Hepatocyte (in vitro differentiated cells): ENCODE data around the gene SMTNL1. TPM values are rescaled to one million over a fixed set of nuclear protein-coding genes. Genes with fewer than 3 reads are reported as not detected.

Experiments used
- DNase-seq: peaks from one replicate; pipeline ENCODE4 v3.0.0-alpha.2; 2016; ENCODE audit warnings: low spot score
- H2AFZ ChIP-seq: fragments of 200-600 bp; sonication (generic); 2 replicates; pipeline ENCODE4 v1.6.0; 2016; ENCODE audit warnings: antibody characterized with exemption, mild to moderate bottlenecking
- H3K27ac ChIP-seq: fragments of 200-600 bp; sonication (generic); 2 replicates; pipeline ENCODE4 v1.5.1; 2016; ENCODE audit warnings: mild to moderate bottlenecking
- H3K27me3 ChIP-seq: fragments of 200-600 bp; sonication (generic); 2 replicates; pipeline ENCODE4 v1.6.1; 2016
- H3K36me3 ChIP-seq: fragments of 200-600 bp; sonication (generic); replicated peaks from 2 replicates; pipeline ENCODE4 v1.5.1; 2016; ENCODE audit warnings: low read depth; ENCODE audit not compliant: insufficient read depth
- H3K4me1 ChIP-seq: fragments of 200-600 bp; sonication (generic); 2 replicates; pipeline ENCODE4 v1.5.1; 2016; ENCODE audit warnings: mild to moderate bottlenecking, moderate library complexity; ENCODE audit not compliant: insufficient read depth
- H3K4me2 ChIP-seq: fragments of 200-600 bp; sonication (generic); 2 replicates; pipeline ENCODE4 v1.6.0; 2016
- H3K4me3 ChIP-seq: fragments of 200-600 bp; sonication (generic); 2 replicates; pipeline ENCODE4 v1.5.1; 2016; ENCODE audit warnings: mild to moderate bottlenecking
- H3K79me2 ChIP-seq: fragments of 200-600 bp; sonication (generic); 2 replicates; pipeline ENCODE4 v1.6.0; 2017; ENCODE audit warnings: mild to moderate bottlenecking
- H3K9me2 ChIP-seq: fragments of 200-600 bp; sonication (generic); replicated peaks from 2 replicates; pipeline ENCODE4 v1.6.0; 2017; ENCODE audit warnings: mild to moderate bottlenecking; ENCODE audit not compliant: insufficient read depth
- H3K9me3 ChIP-seq: fragments of 200-600 bp; sonication (generic); 2 replicates; pipeline ENCODE4 v1.5.1; 2016; ENCODE audit warnings: low read depth, mild to moderate bottlenecking
- H4K20me1 ChIP-seq: fragments of 200-600 bp; sonication (generic); 2 replicates; pipeline ENCODE4 v1.6.0; 2016; ENCODE audit warnings: mild to moderate bottlenecking; ENCODE audit not compliant: insufficient read depth, poor library complexity, severe bottlenecking
- CTCF ChIP-seq: fragments of 200-600 bp; sonication (generic); IDR thresholded peaks from 2 replicates; pipeline ENCODE4 v1.5.1; 2016; ENCODE audit warnings: antibody characterized with exemption, mild to moderate bottlenecking; ENCODE audit not compliant: poor library complexity
- EZH2 ChIP-seq: fragments of 200-600 bp; sonication (generic); IDR thresholded peaks from 2 replicates; pipeline ENCODE4 v1.6.1; 2016; ENCODE audit warnings: antibody characterized with exemption, mild to moderate bottlenecking, borderline replicate concordance
- EZH2phosphoT487 ChIP-seq: fragments of 200-600 bp; sonication (generic); IDR thresholded peaks from one replicate; pipeline ENCODE4 v1.6.1; 2018; ENCODE audit warnings: antibody characterized with exemption, mild to moderate bottlenecking, low read depth, moderate library complexity; ENCODE audit not compliant: unreplicated experiment, severe bottlenecking
- WGBS: methylation state at CpG from one replicate; pipeline ENCODE4 v1.1.6; 2016; ENCODE audit warnings: low lambda C conversion rate; ENCODE audit errors: missing lambda C conversion rate; 5-methylcytosine and 5-hydroxymethylcytosine counted together
- polyA plus RNA-seq: library from polyadenylated mRNA; unstranded; fragments of >200 nt; fragmentation: Nextera tagmentation; extraction: Ambion mirVana; gene quantifications from 2 replicates; pipeline ENCODE4 v1.2.1, GENCODE V29; 2016
- total RNA-seq: library from RNA; depleted of rRNA; stranded (reverse); fragments of >200 nt; gene quantifications from 2 replicates; pipeline ENCODE4 v1.2.3, GENCODE V29; 2014

The SMTNL1 gene
- total and polyA plus RNA-seq, 2 experiments from 2014 or later: not detected

- H3K9me2 ChIP-seq: no peaks in the 10 kb centered on the region
- no peak overlapping the region for H3K27ac ChIP-seq
- DNase-seq: no peak
- TF ChIP-seq CTCF: no peak
- TF ChIP-seq EZH2: no peak
- TF ChIP-seq EZH2phosphoT487: no peak
- H3K4me2 ChIP-seq: no peak overlapping the region
- H3K36me3 ChIP-seq: no peaks in the 10 kb centered on the region
- H3K9me3 ChIP-seq: no peaks in the 10 kb centered on the region
- no peaks in the 10 kb centered on the region for H3K79me2 ChIP-seq
- H3K4me1 ChIP-seq: no peaks in the 10 kb centered on the region
- H2AFZ ChIP-seq: no peak overlapping the region
- H4K20me1 ChIP-seq: no peaks in the 10 kb centered on the region
- H3K4me3 ChIP-seq: no peak overlapping the region
- H3K27me3 ChIP-seq: no peaks in the 10 kb centered on the region
- 95% methylated on average over 4 of the region's 4 CpGs for WGBS
These were observed 14.0 kb upstream of the SMTNL1 start for GRCh38 chr11:57523419-57523818.

- Histone ChIP-seq H3K27ac (no peak overlapping the region), H2AFZ (no peak overlapping the region), H3K9me3 (no peaks in the 10 kb centered on the region), H3K27me3 (no peaks in the 10 kb centered on the region), H3K79me2 (peaks cover 14% of the 10 kb centered on the region), H3K4me2 (no peak overlapping the region), H3K4me3 (no peak overlapping the region), H3K9me2 (no peaks in the 10 kb centered on the region), H4K20me1 (no peaks in the 10 kb centered on the region), H3K4me1 (no peaks in the 10 kb centered on the region), H3K36me3 (no peaks in the 10 kb centered on the region)
- 17% methylated on average over 7 of the region's 7 CpGs for WGBS
- TF ChIP-seq CTCF (peak; percentile 97), EZH2 (no peak)
- peak; percentile 87 for DNase-seq
These were observed 10.3 kb upstream of the SMTNL1 start for GRCh38 chr11:57527056-57527631.

- no peak overlapping the region for H3K4me2 ChIP-seq
- H3K9me3 ChIP-seq: no peaks in the 10 kb centered on the region
- H2AFZ ChIP-seq: no peak overlapping the region
- no peaks in the 10 kb centered on the region for H3K27me3 ChIP-seq
- H3K79me2 ChIP-seq: peaks cover 14% of the 10 kb centered on the region
- no peak for TF ChIP-seq EZH2phosphoT487
- no peak for TF ChIP-seq CTCF
- TF ChIP-seq EZH2: no peak
- no peaks in the 10 kb centered on the region for H3K9me2 ChIP-seq
- DNase-seq: no peak
- no peak overlapping the region for H3K4me3 ChIP-seq
- H3K4me1 ChIP-seq: no peaks in the 10 kb centered on the region
- no peaks in the 10 kb centered on the region for H3K36me3 ChIP-seq
- no peak overlapping the region for H3K27ac ChIP-seq
- H4K20me1 ChIP-seq: no peaks in the 10 kb centered on the region
These were observed 8.4 kb upstream of the SMTNL1 start for GRCh38 chr11:57529012-57529411.

GRCh38 chr11:57530215-57530595 lies 7.2 kb upstream of the SMTNL1 start:
- H3K27ac ChIP-seq: no peak overlapping the region
- DNase-seq: no peak
- 2% methylated on average over 17 of the region's 17 CpGs for WGBS

More at GRCh38 chr11:57530215-57530595, 7.2 kb upstream of the SMTNL1 start:
- peaks cover 14% of the 10 kb centered on the region for H3K79me2 ChIP-seq
- peak overlapping the region; percentile 80 for H3K4me2 ChIP-seq
- H3K9me3 ChIP-seq: no peaks in the 10 kb centered on the region
- no peaks in the 10 kb centered on the region for H3K9me2 ChIP-seq
- TF ChIP-seq EZH2 (no peak), EZH2phosphoT487 (no peak), CTCF (no peak)
- no peaks in the 10 kb centered on the region for H3K4me1 ChIP-seq
- H3K4me3 ChIP-seq: peak overlapping the region; percentile 48
- H4K20me1 ChIP-seq: no peaks in the 10 kb centered on the region
- no peaks in the 10 kb centered on the region for H3K27me3 ChIP-seq
- peak overlapping the region; percentile 34 for H2AFZ ChIP-seq
- no peaks in the 10 kb centered on the region for H3K36me3 ChIP-seq
